Measurements from ENCODE around the gene FOLR2.
A peak's percentile ranks its signal among the peaks of the same experiment; 100 is the strongest.
"Not testable (repeated sequence)": the region's sequence is repeated elsewhere in the genome, so short reads cannot be mapped to it uniquely, and the experiment has no call there.

FOLR2 gene

GRCh38 chr11:72243173-72244059 is 26.8 kb downstream of the FOLR2 start:
- DNase-seq = no peak

- DNase-seq = no peak
Observed at GRCh38 chr11:72244060-72244360, 27.4 kb downstream of the FOLR2 start, which contains the start of gene PHOX2A. Gene PHOX2A, minus strand, starts transcription at chr11:72244176. Its CDS starts 172 bp downstream, at chr11:72244004.

- no peak for DNase-seq
Observed at GRCh38 chr11:72244361-72245262, 28.0 kb downstream of the FOLR2 start.

- DNase-seq = no peak
Observed at GRCh38 chr11:72245263-72245816, 28.7 kb downstream of the FOLR2 start.

GRCh38 chr11:72247584-72247983 is 31.0 kb downstream of the FOLR2 start:
- DNase-seq = no peak

- DNase-seq = no peak
Observed at GRCh38 chr11:72249961-72250360, 33.4 kb downstream of the FOLR2 start.

DNA sequence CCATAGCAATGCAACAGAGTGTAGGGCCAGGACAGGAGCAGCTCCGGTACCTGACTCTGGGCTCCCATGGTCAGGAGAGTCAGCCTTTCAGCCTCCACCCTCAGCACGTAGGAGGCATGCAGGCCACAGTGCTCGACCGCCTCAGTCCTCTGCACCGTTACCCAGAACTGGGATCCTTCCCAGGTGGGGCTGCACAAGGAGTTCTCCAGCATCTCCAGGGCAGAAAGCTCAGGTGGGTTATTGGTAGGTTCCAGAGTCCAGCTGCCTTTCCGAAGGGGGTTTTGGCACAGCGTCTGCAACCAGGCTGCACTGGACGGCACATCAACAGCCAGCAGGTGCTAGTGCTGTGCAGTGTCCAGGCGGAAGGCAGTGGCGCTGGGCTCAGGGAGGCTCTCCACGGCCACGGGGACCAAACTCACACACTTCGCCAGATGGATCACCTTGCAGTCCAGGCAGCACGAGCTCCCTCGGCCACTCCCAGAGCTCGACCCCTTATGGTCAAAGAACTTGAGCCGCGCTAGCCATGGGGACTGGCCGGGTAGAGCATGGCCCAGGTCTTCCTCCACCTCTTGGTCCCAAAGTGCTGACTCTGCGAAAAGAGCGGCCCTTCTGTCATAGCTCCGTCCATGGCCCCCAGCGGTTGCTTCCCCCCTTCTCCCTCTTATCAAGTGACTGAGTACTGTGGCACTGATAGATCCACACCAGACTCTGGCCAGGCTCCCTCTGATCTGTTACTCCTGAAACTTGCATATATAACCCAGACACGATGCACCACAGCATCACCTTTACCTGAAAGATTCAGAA is 34.3 kb downstream of the FOLR2 start:
- DNase-seq = no peak

- DNase-seq = no peak
Observed at GRCh38 chr11:72251614-72252013, 35.0 kb downstream of the FOLR2 start.

DNA sequence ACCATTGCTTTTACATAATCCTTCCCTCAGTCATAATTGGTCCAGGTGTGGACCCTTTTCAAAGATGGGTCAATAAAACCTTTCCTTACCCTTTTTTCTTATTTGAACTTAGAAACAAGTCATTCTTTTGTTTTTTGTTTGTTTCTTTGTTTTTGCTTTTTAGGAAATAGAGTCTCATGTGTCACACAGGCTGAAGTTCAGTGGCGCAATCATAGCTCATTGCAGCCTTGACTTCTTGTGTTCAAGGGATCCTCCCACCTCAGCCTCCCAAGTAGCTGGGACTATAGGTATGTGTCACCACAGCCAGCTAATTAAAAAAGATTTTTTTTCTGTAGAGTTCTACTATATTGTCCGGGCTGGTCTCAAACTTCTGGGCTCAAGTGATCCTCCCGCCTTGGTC is 36.8 kb downstream of the FOLR2 start:
- DNase-seq = no peak

DNA sequence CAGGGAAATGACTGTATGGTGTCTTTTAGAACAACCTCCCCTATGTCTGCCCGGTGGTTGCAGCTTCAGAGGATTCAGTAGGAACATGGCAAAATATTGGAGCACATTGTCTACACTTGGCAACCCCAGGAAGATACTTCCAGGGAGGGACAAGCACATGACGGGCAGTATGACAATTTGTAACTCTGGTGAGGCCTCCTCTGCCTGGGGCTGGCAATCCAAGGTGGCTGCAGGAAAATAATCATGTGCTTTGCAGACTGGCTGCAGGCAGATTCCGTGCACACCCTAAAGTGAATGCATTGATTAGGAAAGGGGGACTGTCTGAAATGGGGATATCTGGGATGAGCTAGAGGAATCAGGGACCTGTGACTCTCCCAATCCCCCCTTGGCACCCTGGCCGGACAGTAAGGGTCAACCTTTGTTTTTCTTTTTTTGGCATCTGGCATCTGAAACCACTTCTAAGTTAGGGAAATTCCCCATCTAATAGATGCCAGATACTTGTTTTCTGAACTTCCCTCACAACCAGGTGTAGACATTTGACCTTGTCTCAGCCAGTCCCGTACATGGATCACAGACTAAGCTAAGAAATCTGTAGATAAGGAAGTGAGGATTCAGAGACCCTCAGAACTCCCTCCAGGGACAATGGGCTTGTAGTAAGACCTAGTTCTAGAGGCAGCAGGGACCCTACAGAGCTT is 37.9 kb downstream of the FOLR2 start:
- no peak for DNase-seq

GRCh38 chr11:72257570-72257969 is 41.0 kb downstream of the FOLR2 start:
- DNase-seq = no peak

DNA sequence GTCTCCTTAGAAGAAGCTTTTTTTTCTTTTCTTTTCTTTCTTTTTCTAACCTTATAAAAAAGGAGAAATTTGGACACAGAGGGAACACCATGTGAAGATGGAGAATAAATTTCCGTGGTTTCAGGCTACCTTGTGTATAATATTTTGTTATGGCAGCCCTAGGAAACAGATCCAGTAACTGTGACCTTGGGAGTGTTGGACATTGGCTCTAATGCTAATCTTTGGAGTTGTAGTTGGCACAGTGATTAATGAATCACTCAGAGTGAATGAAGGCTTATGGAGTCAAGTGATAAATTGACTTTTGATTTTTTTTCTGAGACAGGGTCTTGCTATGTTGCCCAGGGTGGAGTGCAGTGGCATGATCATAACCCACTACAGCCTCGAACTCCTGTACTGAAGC is 42.9 kb downstream of the FOLR2 start:
- DNase-seq = no peak

- no peak for DNase-seq
Observed at GRCh38 chr11:72260574-72260973, 44.0 kb downstream of the FOLR2 start.

GRCh38 chr11:72263361-72263760 is 46.8 kb downstream of the FOLR2 start:
- DNase-seq = peak; percentile 92

GRCh38 chr11:72265951-72266350 is 49.4 kb downstream of the FOLR2 start:
- no peak for DNase-seq

GRCh38 chr11:72266960-72267359 is 50.4 kb downstream of the FOLR2 start:
- DNase-seq = not testable (repeated sequence)

DNA sequence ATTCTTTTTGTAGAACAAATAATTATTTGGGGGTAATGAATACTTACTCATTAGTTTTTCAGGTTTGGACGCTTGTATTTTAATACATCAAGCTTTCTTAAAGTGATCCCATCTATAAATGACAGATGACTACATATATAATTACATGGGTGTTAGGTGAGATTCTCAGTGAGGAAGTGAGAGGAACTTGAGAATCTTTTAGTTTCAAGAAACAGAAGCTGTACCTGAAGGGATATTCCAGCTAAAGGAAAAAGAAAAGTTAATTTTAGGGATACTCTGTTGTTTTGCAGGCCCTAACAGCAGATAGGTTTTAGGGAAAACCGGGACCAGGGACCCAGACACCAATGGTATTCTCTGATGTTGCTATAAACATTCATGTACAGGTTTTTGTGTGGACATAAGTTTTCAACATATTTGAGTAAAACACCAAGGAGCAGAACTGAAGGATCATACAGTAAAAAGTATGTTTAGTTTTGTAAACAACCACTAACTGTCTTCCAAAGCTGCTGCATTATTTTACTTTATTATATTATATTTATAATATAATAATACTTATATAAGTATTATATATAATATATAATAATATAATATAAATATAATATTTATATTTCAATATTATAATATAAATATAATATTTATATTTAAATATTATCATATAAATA is 51.5 kb downstream of the FOLR2 start:
- DNase-seq = no peak
